Skeletal muscle cell (primary cell): ENCODE data around the gene BEX1.
"Not testable (repeated sequence)": the region's sequence is repeated elsewhere in the genome, so short reads cannot be mapped to it uniquely, and the experiment has no call there.

ENCODE experiments used
- DNase-seq: peaks from one replicate; pipeline ENCODE4 v3.0.0-alpha.2; 2010; ENCODE audit warnings: low read depth
- H3K4me3 ChIP-seq: 2 replicates; pipeline ENCODE4 v1.5.1; 2011; ENCODE audit warnings: low read depth, mild to moderate bottlenecking, control low read depth, low read length, moderate library complexity

Gene BEX1

GRCh38 chrX:103063918-103064434, at the start of gene BEX1:
BEX1 (minus strand) TSS chrX:103064171; CDS start chrX:103063274, 897 bp downstream.
- peak within 1 kb of the TSS; percentile 51 for H3K4me3 ChIP-seq
- no peak for DNase-seq

DNA sequence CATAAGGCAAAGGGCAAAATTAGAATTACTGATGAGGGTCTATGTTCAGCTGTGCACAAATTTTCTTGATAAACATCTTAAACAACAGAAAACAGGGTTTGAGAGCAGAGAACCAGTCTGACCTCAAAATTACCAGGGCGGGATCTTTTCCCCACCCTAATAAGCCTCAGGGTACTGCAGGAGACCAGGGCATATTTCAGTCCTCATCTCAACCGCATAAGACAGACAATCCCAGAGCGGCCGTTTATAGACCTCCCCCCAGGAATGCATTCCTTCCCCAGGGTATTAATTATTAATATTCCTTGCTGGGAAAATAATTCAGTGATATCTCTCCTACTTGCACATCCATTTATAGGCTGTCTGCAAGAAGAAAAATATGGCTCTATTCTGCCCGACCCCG, 45.5 kb upstream of the BEX1 start:
- not testable (repeated sequence) for H3K4me3 ChIP-seq, DNase-seq

DNA sequence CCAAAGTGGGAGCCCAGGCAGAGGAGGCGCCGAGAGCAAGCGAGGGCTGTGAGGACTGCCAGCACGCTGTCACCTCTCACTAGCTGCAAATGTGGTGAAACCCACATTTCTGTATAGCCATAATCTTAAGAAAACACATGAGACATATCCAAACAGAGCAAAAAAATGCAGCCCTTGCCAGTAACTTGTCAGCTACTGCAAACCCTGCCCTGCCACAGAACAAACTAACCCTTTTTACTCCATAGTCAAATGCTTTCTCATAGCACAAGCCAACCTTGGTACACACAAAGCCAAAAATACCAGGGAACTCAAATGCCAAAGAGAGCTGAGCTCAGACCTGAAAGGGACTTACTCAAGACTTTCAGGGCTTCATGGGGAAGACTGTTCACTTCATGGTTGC, 43.9 kb upstream of the BEX1 start:
- DNase-seq = no peak
- no peak overlapping the region for H3K4me3 ChIP-seq

DNA sequence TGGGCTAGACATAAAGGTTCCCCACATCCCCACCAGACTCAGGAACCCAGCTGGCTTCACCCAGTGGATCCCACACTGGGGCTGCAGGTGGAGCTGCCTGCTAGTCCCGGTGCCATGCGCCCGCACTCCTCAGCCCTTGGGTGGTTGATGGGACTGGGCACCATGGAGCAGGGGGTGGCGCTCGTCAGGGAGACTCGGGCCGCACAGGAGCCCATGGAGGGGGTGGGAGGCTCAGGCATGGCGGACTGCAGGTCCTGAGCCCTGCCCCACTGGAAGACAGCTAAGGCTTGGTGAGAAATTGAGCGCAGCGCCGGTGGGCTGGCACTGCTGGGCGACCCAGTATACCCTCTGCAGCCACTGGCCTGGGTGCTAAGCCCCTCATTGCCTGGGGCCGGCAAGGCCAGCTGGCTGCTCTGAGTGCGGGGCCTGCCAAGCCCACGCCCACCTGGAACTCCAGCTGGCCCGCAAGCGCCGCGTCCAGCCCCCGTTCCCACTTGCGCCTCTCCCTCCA, 43.3 kb upstream of the BEX1 start:
- not testable (repeated sequence) for DNase-seq, H3K4me3 ChIP-seq

- H3K4me3 ChIP-seq, DNase-seq: not testable (repeated sequence)
Measured at GRCh38 chrX:103104370-103104769, 40.4 kb upstream of the BEX1 start.

GRCh38 chrX:103103866-103104265, 39.9 kb upstream of the BEX1 start:
- not testable (repeated sequence) for DNase-seq, H3K4me3 ChIP-seq

DNA sequence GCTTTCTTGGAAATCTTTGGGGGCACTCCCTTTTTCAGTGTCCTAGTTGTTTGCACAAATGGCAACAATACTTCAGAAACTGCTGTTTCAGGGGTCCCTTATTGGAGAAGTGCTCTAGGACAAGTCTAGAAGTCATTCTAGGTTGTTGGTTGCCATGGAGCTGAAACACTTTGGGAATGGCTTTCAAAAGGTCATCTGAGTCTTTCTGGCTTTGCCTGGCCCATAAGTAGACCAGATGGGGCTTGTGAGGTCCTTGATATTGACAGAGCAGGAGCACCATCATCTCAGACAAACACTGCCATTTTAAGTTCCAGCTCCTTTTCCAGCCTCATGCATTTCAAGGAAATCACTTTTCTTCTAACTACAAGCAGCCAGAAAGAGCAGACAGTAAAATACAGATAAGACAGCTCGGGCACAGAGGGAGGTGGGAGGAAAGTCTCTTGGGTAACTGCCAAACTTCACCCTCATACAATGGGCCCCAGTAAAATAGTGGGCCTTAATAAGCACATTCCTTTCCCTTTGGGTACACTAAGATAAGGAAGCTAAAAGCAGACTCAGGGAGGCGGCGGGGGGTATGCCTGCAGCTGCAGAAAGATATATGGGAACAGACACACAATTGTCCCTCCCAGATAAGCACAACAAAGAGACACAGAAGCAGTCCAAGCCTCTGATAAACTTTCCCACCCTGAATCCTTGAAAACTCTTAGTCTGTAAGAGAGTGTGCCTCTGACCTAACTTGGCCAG, 37.5 kb upstream of the BEX1 start:
- no peak for DNase-seq

GRCh38 chrX:103100484-103100883, 36.5 kb upstream of the BEX1 start:
- H3K4me3 ChIP-seq = no peak overlapping the region
- no peak for DNase-seq

More for the DNA sequence above, 37.5 kb upstream of the BEX1 start:
- no peak overlapping the region for H3K4me3 ChIP-seq

DNA sequence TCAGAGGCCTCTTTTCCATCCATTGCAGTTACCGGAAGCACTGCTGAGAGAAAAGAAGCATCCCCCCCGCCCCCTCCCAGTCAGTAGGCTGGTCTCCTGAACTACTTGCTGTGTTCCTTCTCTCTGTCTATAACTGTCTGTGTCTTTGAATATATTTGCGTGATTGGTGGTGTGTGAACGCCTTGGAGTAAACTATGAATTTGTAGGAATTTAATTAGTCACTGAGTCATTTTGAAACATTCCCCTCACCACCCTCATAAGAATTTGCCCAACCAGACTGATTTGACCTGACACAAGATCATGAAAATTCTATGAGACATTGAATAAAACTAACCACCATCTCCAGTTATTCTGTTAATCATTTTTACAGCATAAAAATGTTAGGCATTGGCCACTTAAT, 35.7 kb upstream of the BEX1 start:
- DNase-seq = no peak
- no peak overlapping the region for H3K4me3 ChIP-seq

DNA sequence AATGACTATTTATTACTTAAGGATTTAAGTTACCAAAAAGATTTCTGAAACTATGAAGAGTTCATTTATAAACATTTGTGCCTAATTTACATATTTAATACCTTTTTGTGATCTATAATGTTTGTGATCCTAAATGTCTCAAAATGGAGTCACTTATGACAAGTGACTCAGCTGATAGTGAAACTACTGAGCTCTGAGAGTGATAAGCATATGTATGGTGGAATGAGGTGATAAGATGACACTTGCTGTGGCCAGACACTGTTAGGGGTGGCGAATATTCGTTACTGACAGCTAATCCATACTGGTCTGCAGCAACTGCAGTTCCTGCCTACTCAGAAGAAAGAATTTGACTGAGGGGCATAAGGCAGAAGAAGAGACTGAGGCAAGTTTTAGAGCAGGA, 34.5 kb upstream of the BEX1 start:
- DNase-seq = no peak
- no peak overlapping the region for H3K4me3 ChIP-seq

DNA sequence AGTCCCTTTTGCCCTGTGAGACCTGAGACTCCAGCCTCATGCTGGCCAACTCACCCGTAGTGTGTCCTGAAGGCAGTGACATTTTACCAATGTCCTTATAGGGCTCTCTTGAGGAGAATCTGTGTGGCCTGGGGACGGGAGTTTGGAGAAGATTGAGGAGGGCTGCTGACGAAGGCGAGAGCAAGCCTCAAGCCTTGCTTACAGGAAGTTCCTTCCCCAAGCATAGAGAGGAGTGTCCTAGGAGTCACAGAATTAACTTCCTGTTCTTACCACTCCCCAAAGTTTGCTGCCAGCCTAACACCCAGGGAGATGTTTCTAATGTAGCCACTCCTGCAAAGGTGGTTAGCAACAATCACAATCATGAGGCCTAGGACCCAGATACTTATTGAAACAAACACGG, 29.0 kb upstream of the BEX1 start, which contains the start of gene NXF3:
TSS of gene NXF3 (minus strand) at position 202 of the 400 bp plus-strand sequence. CDS start at position 82, 120 bp downstream.
- H3K4me3 ChIP-seq = no peak within 1 kb of the TSS

GRCh38 chrX:103081051-103081450, 17.1 kb upstream of the BEX1 start:
- DNase-seq = no peak
- no peak overlapping the region for H3K4me3 ChIP-seq

More for the DNA sequence above, 29.0 kb upstream of the BEX1 start, which contains the start of gene NXF3:
- DNase-seq = no peak

GRCh38 chrX:103073467-103073866, 9.5 kb upstream of the BEX1 start:
- H3K4me3 ChIP-seq = no peak overlapping the region
- no peak for DNase-seq

- no peak for DNase-seq
- no peak overlapping the region for H3K4me3 ChIP-seq
Measured at GRCh38 chrX:103066606-103067005, 2.6 kb upstream of the BEX1 start.

DNA sequence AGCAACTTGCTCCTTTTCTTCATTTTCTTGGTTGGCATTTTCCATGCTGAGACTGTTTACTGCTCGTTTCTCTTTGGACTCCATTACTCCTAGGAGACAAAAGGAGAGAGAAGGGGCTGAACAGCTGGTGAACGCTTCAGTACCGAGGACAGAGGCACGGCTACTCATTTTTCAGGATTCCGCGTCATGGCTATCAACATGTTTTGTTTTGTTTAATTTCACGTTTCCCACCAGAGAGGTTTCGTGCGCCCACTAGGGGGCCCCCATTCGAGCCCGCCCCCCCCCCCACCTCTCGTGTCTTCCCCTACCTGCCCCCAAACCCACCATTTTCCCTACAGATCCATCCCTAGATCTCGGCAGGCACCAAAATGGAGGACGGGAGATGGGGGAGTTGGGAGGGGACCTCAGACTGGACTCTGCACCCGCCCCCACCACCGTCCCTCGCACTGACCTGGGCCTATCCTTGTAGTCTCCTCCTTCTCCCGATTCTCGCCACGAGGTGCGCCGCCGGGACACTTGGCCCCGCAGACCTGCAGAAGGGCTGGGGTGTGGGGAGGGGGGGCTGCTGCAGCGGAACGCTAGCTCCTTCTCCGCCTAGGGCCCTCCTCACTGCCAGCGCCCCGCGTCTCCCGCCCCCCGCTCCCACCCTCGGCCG, 653 bp downstream of the BEX1 start:
- H3K4me3 ChIP-seq = peak overlapping the region; percentile 51
- no peak for DNase-seq

GRCh38 chrX:103061486-103061885, 2.5 kb downstream of the BEX1 start:
- no peak for DNase-seq
- H3K4me3 ChIP-seq = no peak overlapping the region

GRCh38 chrX:103056902-103057301, 7.1 kb downstream of the BEX1 start:
- DNase-seq = no peak

DNA sequence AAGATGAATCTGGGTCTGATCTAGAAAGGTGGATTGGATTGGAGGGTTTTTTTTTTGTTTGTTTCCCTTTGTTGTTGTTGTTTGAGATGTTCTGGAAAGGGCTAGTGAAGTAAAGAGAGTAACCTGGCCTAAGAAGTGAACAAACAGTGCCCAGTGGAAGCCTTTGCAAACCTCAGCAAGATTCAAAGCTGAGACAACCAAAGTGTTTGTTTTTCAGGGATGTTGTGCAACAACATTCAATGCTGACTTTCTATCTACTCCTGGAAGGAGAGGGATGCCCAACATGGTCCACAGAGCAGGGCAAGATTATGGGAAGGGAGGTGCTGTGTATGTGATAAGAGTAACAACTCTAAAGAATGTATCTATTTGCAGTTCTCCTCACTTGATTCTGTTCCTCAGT, 11.3 kb downstream of the BEX1 start:
- no peak for DNase-seq
- H3K4me3 ChIP-seq = no peak overlapping the region

More at GRCh38 chrX:103056902-103057301, 7.1 kb downstream of the BEX1 start:
- no peak overlapping the region for H3K4me3 ChIP-seq

DNA sequence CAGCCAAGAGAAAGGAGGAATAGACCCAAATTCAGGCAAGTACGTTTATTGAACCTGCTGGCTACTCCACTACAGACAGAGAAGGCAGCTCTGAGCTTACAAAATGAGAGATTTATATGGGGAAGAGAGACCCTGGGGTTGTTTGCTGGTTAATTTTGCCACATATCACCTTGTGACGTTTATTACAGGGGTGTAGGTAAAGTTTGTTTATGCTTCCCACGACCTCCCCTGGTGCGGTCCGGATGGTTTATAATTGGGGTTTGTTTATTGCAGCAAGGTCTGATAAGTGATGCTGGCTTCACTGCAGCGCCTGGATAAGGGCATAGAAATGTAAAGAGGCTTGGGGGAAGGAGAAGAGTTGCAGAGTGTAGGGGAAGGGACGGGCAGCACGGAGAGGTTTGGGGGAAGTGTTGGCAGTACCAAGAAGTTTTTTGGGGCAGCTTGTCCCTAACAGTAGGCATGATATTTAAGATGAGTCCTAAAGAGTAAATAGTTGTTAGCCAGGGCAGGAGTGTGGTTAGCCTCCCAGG, 12.6 kb downstream of the BEX1 start:
- no peak overlapping the region for H3K4me3 ChIP-seq
- DNase-seq = no peak

DNA sequence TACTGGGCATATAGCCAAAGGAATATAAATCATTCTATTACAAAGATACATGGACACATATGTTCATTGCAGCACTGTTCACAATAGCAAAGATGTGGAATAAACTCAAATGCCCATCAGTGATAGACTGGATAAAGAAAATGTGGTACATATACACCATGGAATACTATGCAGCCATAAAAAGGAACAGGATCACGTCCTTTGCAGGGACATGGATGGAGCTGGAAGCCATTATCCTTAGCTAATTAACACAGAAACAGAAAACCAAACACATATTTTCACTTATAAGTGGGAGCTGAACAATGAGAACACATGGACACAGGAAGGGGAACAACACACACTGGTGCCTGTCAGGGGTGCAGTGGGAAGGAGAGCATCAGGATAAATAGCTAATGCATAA, 30.6 kb downstream of the BEX1 start:
- not testable (repeated sequence) for H3K4me3 ChIP-seq, DNase-seq
